Measurements from ENCODE around the gene NPEPL1.

DNA sequence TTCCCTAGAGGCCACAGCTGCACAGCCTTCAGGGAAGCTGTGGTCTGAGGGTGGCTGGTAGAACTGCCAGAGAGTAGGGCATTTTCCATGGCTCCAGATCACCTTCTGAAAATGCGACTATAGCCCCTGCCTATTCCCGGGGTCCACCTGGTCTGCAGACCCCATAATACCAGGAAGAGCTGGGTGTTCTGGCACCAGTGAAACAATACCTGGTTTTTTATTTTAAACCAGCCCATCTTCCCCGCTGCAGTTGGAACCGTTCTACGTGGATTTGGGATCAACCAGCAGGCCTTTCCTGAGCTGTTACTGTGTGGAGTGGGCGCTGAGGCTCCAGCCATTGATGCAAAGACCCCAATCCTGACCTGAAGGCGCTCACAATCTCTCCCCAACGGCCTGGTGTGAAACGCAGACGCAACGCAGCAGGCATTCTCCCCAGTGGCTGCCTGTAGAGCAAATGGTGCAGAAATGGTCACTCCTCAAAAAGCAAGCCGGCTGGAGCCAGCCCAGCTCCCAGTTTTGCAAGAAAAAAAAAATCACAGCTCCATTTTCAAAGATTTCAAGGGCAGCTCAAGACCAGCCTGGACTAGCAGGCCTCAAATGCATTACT lies 11.3 kb downstream of the NPEPL1 start:
- TF ChIP-seq, protein P1, sequence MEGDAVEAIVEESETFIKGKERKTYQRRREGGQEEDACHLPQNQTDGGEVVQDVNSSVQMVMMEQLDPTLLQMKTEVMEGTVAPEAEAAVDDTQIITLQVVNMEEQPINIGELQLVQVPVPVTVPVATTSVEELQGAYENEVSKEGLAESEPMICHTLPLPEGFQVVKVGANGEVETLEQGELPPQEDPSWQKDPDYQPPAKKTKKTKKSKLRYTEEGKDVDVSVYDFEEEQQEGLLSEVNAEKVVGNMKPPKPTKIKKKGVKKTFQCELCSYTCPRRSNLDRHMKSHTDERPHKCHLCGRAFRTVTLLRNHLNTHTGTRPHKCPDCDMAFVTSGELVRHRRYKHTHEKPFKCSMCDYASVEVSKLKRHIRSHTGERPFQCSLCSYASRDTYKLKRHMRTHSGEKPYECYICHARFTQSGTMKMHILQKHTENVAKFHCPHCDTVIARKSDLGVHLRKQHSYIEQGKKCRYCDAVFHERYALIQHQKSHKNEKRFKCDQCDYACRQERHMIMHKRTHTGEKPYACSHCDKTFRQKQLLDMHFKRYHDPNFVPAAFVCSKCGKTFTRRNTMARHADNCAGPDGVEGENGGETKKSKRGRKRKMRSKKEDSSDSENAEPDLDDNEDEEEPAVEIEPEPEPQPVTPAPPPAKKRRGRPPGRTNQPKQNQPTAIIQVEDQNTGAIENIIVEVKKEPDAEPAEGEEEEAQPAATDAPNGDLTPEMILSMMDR (IDR thresholded peaks at IDR 0.05), result no peak
- no peak for TF ChIP-seq POLR2A (IDR thresholded peaks at IDR 0.05)
